CD4-positive, alpha-beta T cell (primary cell): ENCODE measurements around the gene ICA1. TPM values are rescaled to one million over a fixed set of nuclear protein-coding genes. Genes with fewer than 3 reads are reported as not detected.

ENCODE experiments used
- ATAC-seq: fragments of 200-7000 bp; cut with Tn5 transposase; one replicate; pipeline ENCODE4 v1.10.0; 2022; ENCODE audit warnings: mild to moderate bottlenecking; ENCODE audit not compliant: poor library complexity
- CTCF ChIA-PET: fragments of 350-600 bp; sonication (Branson Sonifier 250); formaldehyde crosslinking; loops from one replicate; lab custom pipeline; 2021; ENCODE audit warnings: antibody characterized with exemption, inconsistent platforms; lab: Charles Lee
- POLR2A ChIA-PET: fragments of 350-600 bp; sonication (Branson Sonifier 250); formaldehyde crosslinking; loops from one replicate; lab custom pipeline; 2021; ENCODE audit warnings: antibody characterized with exemption, inconsistent platforms; lab: Charles Lee
- DNase-seq, 14 experiments: peaks; one replicate each; pipeline ENCODE4 v3.0.0-alpha.2; 2013 to 2020; ENCODE audit warnings: mixed read lengths in 2 of 14
- H3K27ac ChIP-seq, 2 donors: one replicate each; pipeline versions ENCODE4 v1.5.1 to v1.7.0; 2013; ENCODE audit warnings: low read length in 2 of 2, low read depth in 1 of 2, mild to moderate bottlenecking in 1 of 2
- H3K27me3 ChIP-seq, 2 experiments: 1 replicate in 1 of 2; 2 replicates in 1 of 2; pipeline versions ENCODE4 v1.6.1 to v1.7.0; 2013; ENCODE audit warnings: low read length in 2 of 2, control low read depth in 1 of 2, mild to moderate bottlenecking in 1 of 2, moderate library complexity in 1 of 2; ENCODE audit not compliant: insufficient read depth in 2 of 2, control insufficient read depth in 1 of 2
- H3K36me3 ChIP-seq: one replicate; pipeline ENCODE4 v1.6.1; 2013; ENCODE audit warnings: low read length, control low read depth; ENCODE audit not compliant: insufficient read depth
- H3K4me1 ChIP-seq: one replicate; pipeline ENCODE4 v1.6.1; 2013; ENCODE audit warnings: low read length, control low read depth; ENCODE audit not compliant: insufficient read depth
- H3K4me3 ChIP-seq: one replicate; pipeline ENCODE4 v1.5.1; 2013; ENCODE audit warnings: mild to moderate bottlenecking, low read length, moderate library complexity
- H3K9me3 ChIP-seq, 2 experiments: 1 replicate in 1 of 2; 2 replicates in 1 of 2; pipeline versions ENCODE4 v1.6.1 to v1.7.0; 2013; ENCODE audit warnings: low read length in 2 of 2, mild to moderate bottlenecking in 2 of 2, control low read depth in 1 of 2, moderate library complexity in 1 of 2; ENCODE audit not compliant: control insufficient read depth in 1 of 2, insufficient read depth in 1 of 2
- H3K27ac Mint-ChIP-seq: one replicate; pipeline ENCODE4 v1.8.0; 2020; ENCODE audit warnings: mixed read lengths
- H3K27me3 Mint-ChIP-seq: one replicate; pipeline ENCODE4 v1.8.0; 2021; ENCODE audit warnings: mixed read lengths
- H3K36me3 Mint-ChIP-seq: one replicate; pipeline ENCODE4 v1.8.0; 2021; ENCODE audit warnings: low read depth, mixed read lengths
- H3K4me1 Mint-ChIP-seq: one replicate; pipeline ENCODE4 v1.8.0; 2021; ENCODE audit warnings: low read depth, mixed read lengths
- H3K4me3 Mint-ChIP-seq: one replicate; pipeline ENCODE4 v1.8.0; 2020; ENCODE audit warnings: mild to moderate bottlenecking, mixed read lengths
- H3K9me3 Mint-ChIP-seq: one replicate; pipeline ENCODE4 v1.8.0; 2020; ENCODE audit warnings: mixed read lengths
- CTCF ChIP-seq: fragments of 200-600 bp; IDR thresholded peaks from one replicate; pipeline ENCODE4 v1.8.0; 2022; ENCODE audit warnings: antibody characterized with exemption, mild to moderate bottlenecking
- intact Hi-C, 2 experiments: fragments of 100-400 bp; cut with DNase I in 1 of 2; cut with micrococcal nuclease in 1 of 2; formaldehyde crosslinking; loops; one replicate each; pipeline versions ENCODE4 v1.15.1 to v1.9.0; 2023 to 2025; cut with DNase I, micrococcal nuclease
- total RNA-seq, 174 experiments: library from RNA in 2 of 174; stranded (reverse) in 2 of 174; gene quantifications; one replicate each; pipeline ENCODE4 v1.2.3 and lab custom pipeline; 2021 to 2026

The ICA1 gene
- total RNA-seq, 2 experiments from 2014 or later, result 0.95 to 1.7 TPM

- ATAC-seq, result no peak
Observed at GRCh38 chr7:8162181-8162580, 99.8 kb downstream of the ICA1 start.

GRCh38 chr7:8161364-8161828 is 100.6 kb downstream of the ICA1 start:
- H3K36me3 Mint-ChIP-seq, result no peaks in the 10 kb centered on the region
- Histone ChIP-seq H3K27me3 (no peaks in the 10 kb centered on the region), H3K4me1 (no peaks in the 10 kb centered on the region), H3K4me3 (no peak overlapping the region), H3K27ac (no peak overlapping the region), H3K36me3 (no peaks in the 10 kb centered on the region), H3K9me3 (no peaks in the 10 kb centered on the region)
- H3K4me1 Mint-ChIP-seq, result peaks cover 11% of the 10 kb centered on the region
- no peaks in the 10 kb centered on the region for H3K9me3 Mint-ChIP-seq
- DNase-seq (no peak), ATAC-seq (no peak)
- ChIA-PET CTCF (no interaction called here), POLR2A (interaction anchor here (1.4 kb wide), 1 partner anchor 18 kb away, joined by 5 read pairs; no protein-coding TSS in a partner anchor)
- no peak for TF ChIP-seq CTCF
- no peak overlapping the region for H3K4me3 Mint-ChIP-seq
- intact Hi-C loops, result no loop called here
- no peaks in the 10 kb centered on the region for H3K27me3 Mint-ChIP-seq
- no peak overlapping the region for H3K27ac Mint-ChIP-seq

More at GRCh38 chr7:8162181-8162580, 99.8 kb downstream of the ICA1 start:
- Histone ChIP-seq H3K27ac (no peak overlapping the region), H3K4me1 (no peaks in the 10 kb centered on the region), H3K36me3 (no peaks in the 10 kb centered on the region), H3K27me3 (no peaks in the 10 kb centered on the region), H3K9me3 (no peaks in the 10 kb centered on the region), H3K4me3 (no peak overlapping the region)
- ChIA-PET CTCF (no interaction called here), POLR2A (no interaction called here)
- DNase-seq, result no peak
- Mint-ChIP-seq H3K9me3 (no peaks in the 10 kb centered on the region), H3K4me1 (peaks cover 11% of the 10 kb centered on the region), H3K4me3 (no peak overlapping the region), H3K27me3 (no peaks in the 10 kb centered on the region), H3K27ac (no peak overlapping the region), H3K36me3 (no peaks in the 10 kb centered on the region)
- no peak for TF ChIP-seq CTCF
- intact Hi-C loops, result no loop called here

GRCh38 chr7:8160779-8161345 is 101.1 kb downstream of the ICA1 start:
- ATAC-seq (no peak), DNase-seq (no peak)
- intact Hi-C loops, result no loop called here
- Histone ChIP-seq H3K36me3 (no peaks in the 10 kb centered on the region), H3K27ac (no peak overlapping the region), H3K4me3 (no peak overlapping the region), H3K4me1 (no peaks in the 10 kb centered on the region), H3K27me3 (no peaks in the 10 kb centered on the region), H3K9me3 (no peaks in the 10 kb centered on the region)
- H3K27me3 Mint-ChIP-seq, result no peaks in the 10 kb centered on the region
- H3K36me3 Mint-ChIP-seq, result no peaks in the 10 kb centered on the region
- ChIA-PET CTCF (no interaction called here), POLR2A (interaction anchor here (1.4 kb wide), 1 partner anchor 18 kb away, joined by 5 read pairs; no protein-coding TSS in a partner anchor)
- H3K4me3 Mint-ChIP-seq, result no peak overlapping the region
- H3K27ac Mint-ChIP-seq, result no peak overlapping the region
- no peak for TF ChIP-seq CTCF
- no peaks in the 10 kb centered on the region for H3K9me3 Mint-ChIP-seq
- H3K4me1 Mint-ChIP-seq, result peaks cover 11% of the 10 kb centered on the region
